GM19467 (cell line): ENCODE results near the gene CIDEB.

Source experiments
- ATAC-seq: cut with Tn5 transposase; IDR thresholded peaks from one replicate; pipeline ENCODE4 v1.9.1; 2021; ENCODE audit warnings: mild to moderate bottlenecking, moderate library complexity; ENCODE audit not compliant: unreplicated experiment

The CIDEB gene

GRCh38 chr14:24314377-24315193, 6.8 kb upstream of the CIDEB start:
- no peak for ATAC-seq

DNA sequence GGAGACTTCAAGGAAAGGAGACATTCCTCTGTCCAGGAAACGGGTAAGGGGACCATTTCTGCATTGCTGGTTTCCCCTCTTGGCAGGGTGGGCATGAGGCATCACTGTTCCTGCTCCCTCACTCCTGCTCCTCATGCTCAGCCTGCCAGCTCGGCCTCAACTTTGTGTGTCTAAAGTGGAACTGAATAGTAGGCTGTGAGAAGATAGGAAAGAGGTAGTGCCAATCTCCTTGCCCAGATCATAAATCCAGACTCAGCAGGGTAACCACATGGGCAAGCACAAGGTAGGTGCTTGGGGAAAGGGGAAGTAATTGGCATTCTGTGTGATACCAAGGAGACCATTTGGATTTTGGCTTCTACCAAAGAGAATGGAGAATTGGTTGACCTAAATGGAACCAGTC, 6.1 kb upstream of the CIDEB start:
- ATAC-seq, result no peak

DNA sequence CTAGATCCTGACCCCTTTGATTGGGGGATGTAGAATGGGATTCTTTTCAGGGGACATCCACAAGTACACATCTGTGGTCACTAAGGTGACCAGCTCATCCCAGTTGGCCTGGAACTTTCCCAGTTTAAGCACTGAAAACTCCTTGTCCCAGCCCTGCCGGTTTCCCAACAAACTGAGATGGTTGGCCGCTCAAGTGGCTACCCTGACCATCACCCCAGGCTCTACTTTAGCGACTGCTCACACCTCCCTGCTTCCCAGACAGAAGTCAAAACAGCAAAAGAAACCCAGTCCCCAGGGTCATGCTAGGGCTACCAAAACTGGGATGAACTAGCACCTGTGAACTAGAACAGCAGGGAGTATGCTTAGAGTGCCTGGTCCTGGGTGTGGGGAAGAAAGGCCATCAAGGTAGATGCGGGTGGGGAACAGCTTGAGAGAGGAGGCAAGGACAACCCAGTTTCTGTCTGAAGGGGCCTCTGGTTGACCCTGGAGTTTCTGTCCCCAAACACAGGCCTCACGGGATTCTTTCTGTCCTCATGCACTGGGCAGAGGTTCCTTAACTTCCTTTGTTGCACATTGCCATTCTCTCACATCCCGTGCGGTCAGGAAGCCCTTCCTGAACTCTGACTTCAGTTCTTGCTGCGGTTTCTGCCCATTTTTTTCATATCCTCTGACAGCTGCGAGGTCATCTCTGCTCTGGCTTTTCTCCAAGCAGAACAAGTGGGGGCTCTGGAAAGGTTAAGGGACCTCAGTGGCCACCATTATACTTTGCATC, 5.1 kb upstream of the CIDEB start:
- no peak for ATAC-seq

DNA sequence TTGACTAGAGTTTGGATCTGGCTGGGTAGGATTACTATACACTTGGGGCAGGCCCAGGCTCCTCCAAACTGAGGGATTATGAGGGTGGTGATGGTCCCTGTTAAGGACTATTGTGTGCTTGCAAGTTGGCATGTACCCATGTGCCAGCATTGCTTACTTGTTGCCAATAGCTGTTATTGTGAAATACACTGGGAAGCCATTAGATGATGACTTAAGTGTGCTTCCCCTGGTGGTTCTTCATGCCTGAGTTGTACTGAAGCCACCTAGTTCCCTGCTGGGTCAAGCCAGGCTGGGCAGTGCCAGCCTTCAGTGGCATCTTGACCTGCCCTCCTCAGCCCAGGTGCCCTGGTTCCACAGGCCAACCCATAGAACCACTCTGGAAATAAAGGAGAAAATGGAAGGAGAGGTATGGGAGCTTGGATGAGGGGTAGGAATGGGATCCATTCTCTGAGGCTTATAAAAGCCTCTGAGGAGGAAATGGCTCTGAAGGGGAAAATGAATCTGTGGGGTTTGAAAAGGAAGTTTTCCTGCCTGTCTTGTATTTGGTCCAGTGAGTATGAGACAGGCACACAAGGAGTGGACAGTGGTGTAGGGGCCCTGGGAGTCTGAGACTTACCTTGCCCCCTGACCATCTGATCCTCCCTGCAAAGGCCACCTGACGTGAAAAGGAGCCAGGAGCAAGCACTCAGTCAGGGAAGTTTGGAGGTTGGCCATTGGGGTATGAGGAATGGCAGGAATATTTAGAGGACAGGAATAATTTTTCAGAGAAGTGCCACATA, 4.2 kb upstream of the CIDEB start:
- ATAC-seq, result no peak

GRCh38 chr14:24310646-24311604, 3.1 kb upstream of the CIDEB start, which contains the start of gene LTB4R:
LTB4R (plus strand) TSS chr14:24311502; CDS start chr14:24315652, 4,150 bp downstream.
- ATAC-seq, result peak; percentile 57

DNA sequence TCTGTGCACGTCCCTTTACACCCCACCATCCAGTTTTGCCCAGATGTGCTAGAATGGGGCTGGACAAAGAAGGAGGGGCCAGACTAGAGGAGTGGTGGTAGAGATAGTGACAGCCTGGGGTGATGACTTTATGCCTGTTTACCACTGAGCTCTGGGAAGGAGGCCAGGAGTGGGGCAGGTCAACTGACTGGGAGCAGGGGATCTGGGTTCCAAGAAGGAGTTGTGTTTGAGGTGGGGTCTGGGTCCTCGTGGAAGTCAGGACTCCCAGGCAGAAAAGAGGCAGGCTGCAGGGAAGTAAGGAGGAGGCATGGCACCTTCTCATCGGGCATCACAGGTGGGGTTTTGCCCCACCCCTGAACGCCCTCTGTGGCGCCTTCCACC, 2.5 kb upstream of the CIDEB start:
- no peak for ATAC-seq

DNA sequence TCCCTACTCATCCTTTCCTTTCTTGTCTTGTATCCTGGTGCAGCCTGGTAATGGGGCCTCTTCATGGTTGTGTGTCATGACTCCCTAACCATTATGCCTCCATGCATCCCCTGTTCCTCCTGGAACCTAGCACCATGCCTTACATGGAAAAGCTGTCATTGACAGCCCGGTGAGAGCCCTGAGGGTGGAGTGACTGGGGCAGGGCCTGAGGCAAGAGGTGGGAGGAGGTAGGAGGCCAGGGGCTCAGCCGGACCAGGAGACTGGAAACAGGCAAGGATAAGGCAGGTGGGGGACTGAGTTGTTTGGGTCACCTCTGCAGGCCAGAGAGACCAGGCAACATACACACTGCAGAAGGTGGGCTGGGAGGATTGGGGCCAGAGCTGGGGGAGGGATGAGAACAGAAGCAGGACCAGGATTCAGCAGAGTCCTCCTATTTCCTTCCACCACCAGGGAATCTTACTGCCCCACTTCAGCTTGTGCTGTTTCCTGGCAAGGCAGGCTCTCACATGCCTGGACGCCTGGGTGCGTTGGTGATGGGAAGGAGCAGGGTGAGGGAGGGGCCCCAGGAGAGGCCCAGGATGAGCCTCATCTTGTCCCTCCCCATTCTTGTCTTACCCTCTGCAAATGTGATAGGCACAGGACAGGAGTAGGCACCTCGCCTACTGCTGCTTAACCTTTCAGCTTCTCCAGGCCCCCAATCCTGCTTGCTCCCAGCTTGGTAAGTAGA, 1.9 kb upstream of the CIDEB start, which contains the start of gene LTB4R2:
TSS of gene LTB4R2 (plus strand) at position 603 of the 727 bp plus-strand sequence. CDS start 525 bp downstream, outside the sequence.
- ATAC-seq, result no peak

DNA sequence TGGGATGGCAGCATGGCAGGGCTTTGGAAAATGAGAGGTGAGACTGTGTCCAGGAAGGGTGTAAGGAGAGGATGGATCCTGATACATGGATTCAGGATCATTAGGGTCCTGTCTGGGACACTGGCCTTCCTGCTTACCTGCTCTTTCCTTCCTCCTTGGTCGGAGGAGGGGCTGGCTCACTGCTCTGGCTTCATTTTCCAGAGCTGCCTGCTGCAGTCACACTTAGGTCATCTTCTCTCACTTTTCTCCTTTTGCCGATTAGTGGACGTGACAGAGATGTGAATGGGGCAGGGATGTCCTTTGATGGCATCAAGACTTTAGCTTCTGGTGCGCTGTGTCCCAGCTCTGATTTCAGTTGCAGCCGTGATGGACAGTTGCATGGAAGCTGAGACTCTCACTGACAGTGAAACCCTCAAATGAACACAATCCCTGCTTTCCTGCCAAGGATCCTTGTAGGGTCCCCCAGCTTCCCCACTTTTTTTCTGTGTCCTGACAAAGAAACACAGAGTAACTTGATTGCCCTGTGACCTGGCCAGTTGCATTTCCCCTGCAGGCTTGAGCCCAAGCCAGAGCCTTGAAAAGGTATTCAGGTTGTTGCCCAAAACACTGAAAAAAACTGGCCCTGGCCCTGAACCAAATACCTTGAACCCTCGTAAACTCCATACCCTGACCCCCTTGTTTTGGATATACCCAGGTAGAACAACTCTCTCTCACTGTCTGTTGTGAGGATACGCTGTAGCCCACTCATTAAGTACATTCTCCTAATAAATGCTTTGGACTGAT, 756 bp upstream of the CIDEB start:
- no peak for ATAC-seq

- ATAC-seq, result no peak
These were observed 612 bp downstream of the CIDEB start for GRCh38 chr14:24307156-24307574.

DNA sequence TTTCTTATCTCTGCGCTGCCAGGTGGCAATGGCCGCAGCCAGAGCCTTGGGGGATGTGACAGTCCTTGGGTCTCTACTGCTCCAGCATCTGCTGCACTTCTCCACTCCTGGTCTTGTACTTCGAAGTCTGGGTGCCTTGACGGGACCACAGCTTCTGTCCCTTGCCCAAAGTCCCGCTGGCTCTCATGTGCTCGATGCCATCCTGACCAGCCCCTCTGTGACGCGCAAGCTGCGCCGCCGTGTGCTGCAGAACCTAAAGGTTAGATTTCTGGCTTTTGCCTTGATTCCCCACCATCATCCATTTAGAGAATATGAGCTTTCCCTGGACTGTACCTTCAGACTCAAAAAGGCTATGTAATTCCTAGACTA, 3.8 kb downstream of the CIDEB start:
- ATAC-seq, result no peak

- no peak for ATAC-seq
These were observed 7.3 kb downstream of the CIDEB start for GRCh38 chr14:24300326-24300980.

DNA sequence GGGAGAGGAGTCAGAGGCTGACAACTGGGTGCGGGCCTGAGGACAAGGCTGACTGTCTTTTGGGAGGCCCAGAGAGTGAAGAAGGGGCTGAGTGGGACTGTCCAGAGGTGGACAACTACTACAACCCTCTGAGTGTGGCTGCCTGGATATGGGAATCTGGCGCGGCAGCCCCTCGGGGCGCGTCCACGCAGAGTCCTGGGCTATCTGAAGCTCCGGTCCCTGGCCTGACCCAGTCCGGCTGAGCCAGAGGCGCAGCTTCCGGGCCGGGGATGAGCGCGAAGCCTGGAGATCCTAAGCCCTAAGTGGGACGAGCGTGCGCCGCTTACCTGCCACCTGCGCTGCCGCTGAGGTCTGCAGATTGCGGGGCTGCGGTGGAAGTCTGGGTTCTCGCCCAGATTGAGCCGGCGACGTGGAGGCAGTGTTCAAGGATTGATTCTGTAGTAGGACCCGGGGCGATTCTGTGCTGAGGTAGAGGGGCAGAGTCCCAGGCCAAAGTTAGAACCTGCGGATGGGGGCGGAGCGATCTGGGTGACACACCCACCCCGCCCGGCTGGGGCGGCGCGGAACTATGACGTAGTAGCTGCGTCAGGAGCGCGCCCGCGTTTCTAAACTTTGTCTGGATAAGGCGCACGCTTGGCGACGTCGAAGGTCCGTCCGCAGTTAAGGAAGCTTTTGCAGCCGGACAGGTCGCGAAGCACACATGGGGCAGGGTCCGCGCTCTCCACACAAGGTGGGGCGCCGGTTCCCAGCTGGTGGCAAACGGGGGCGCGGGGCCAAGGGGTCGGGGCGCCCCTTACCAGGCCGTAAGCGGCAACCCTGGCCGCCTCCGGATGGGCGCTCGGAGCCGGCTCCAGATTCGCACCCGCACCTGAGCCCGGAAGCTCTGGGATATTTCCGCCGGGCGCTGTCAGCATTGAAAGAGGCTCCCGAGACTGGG, 8.3 kb downstream of the CIDEB start, which contains the start of the genes DHRS1 and NOP9:
TSS of gene DHRS1 (minus strand) at position 526 of the 937 bp plus-strand sequence. CDS start 674 bp downstream, outside the sequence.
TSS of gene NOP9 (plus strand) at position 596 of the 937 bp plus-strand sequence. CDS start at position 701, 105 bp downstream.
- ATAC-seq, result peak; percentile 68

DNA sequence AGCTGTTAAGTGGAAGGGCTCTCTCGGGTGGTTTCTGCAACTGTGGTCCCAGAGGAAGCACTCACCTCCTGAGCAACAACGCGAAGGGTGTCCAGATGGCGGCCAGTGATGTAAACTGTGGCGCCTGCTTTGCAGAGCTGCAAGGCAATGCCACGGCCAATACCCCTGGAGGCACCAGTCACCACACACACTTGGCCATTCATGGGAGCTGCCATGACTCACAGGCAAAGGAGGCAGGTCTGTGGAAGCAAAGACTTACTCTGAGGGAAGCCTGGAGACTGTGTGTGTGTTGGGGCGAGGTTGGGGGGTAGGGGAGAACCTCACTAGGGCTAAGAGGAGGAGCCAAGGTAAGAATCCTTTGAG, 8.9 kb downstream of the CIDEB start:
- no peak for ATAC-seq

DNA sequence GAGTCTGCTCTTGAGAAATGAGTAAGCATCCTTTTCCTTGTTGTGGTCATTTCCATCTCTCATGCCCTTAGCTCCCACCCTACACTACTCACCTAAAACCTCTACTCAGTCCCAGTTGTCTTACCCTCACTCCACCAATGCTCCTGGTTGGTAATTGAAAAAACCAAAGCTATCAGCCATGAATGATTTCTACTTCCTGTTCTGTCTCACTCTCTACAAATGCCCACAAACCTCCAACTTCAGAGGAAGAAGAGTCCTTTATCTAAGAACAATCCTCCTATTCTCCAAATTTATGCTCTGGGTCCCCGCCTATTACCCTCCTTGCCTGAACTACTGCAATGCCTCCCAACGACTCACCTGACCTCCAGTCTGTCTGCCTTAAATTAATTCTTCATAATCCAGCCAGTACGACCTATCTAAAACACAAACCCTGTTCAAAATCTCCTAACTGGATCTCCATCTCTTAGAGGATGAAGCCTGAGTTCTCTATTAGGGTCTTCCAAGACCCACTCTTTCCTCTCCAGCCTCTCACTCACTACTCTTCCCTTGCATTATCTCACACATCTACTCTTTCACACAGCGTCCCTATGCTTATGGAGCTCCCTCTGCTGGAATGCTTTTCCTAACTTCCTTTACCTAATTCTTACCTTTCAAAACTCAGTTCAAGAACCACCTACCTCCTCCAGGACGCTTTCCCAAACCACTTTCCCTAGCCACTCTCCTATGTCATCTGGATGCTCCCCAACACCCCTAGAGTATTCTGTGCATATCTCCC, 10.4 kb downstream of the CIDEB start:
- ATAC-seq, result no peak

DNA sequence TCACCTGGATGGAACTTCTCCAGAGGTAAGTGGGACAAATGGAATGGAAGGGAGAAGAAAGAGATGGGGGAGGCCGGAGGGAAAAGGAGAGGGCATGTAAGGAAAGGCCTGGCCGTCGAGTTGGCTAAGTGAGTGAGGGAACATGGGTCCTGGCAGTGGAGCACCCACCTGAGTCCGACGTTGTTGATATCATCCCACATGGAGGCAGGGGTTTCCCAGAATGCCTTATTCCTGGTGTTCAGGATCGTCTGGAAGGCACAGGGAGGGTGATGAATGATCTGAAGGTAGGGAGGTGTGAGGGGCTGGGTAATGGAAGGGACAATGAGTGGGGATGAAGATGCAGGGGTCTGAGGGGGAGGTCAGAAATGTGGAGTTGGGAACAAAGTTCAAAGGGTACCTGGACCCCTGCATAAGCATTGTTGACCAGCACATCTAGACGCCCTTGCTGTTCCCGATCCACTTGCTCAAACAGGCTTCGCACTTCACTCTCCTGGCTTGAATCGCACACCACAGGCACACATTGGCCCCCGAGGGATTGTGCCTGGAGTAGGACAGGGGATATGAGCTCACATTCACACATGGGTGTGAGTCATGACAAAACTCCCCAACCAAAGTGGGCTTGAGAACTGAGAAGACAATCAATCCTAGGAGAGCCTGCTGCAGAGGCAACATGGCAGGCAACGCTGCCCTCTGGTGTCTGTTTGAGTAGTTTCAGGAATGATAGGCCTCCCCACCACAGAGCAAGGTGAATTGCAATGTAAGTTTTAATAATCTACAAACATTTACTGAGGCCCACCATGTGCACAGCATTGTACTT, 11.2 kb downstream of the CIDEB start:
- no peak for ATAC-seq
